Measurements from ENCODE around the gene PLTP. TPM values are rescaled to one million over a fixed set of nuclear protein-coding genes. Genes with fewer than 3 reads are reported as not detected.
A peak's percentile ranks its signal among the peaks of the same experiment; 100 is the strongest.

Gene PLTP
- total RNA-seq, 2 donors from 2014 or later = 53.6 to 221 TPM

DNA sequence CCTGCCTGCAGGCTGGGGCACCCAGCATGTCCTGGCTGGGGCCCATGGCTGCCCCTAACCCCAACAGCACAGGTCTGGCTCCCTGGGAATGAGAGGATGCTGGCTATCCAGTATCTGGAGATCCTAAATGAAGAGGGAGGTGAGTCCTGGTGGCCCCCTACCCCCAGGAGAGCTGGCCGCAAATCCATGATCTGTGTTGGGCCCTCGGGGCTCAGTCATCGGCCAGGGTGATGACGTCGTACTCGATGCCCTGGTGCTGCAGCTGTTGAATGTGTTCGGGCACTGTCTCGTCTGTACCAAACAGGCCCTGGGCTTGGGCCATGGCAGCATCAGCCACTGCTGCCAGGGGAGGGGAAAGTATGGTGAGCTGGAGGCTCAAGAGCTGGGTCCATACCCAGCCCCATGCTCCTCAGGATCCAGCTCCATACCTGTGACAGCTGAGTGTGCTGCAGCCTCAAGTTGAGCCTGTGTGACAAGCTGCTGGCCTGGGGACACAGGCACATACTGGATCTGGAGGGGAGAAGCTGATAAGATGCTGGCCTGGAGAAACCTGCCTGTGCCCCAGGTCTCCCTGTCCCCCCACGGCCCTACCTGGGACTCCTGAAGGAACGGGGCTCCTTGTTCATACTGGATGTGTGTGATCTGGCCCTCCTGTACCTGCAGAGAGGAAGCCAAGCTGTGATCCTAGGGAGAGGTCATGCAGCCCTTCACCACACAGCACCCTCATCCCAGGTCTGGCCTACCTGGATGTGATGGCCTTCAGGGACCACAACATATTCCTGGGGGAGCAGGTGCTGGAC, 37.0 kb upstream of the PLTP start:
- Histone ChIP-seq H3K27me3 (no peaks in the 10 kb centered on the region), H3K36me3 (peaks cover 98% of the 10 kb centered on the region), H3K27ac (no peak overlapping the region), H3K9me3 (no peaks in the 10 kb centered on the region), H3K4me3 (no peak overlapping the region), H3K4me1 (peaks cover 0 to 10% of the 10 kb centered on the region in 2 donors)
- DNase-seq (ENCODE audit: low spot score) = no peak
- TF ChIP-seq, protein P1, sequence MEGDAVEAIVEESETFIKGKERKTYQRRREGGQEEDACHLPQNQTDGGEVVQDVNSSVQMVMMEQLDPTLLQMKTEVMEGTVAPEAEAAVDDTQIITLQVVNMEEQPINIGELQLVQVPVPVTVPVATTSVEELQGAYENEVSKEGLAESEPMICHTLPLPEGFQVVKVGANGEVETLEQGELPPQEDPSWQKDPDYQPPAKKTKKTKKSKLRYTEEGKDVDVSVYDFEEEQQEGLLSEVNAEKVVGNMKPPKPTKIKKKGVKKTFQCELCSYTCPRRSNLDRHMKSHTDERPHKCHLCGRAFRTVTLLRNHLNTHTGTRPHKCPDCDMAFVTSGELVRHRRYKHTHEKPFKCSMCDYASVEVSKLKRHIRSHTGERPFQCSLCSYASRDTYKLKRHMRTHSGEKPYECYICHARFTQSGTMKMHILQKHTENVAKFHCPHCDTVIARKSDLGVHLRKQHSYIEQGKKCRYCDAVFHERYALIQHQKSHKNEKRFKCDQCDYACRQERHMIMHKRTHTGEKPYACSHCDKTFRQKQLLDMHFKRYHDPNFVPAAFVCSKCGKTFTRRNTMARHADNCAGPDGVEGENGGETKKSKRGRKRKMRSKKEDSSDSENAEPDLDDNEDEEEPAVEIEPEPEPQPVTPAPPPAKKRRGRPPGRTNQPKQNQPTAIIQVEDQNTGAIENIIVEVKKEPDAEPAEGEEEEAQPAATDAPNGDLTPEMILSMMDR (IDR thresholded peaks at IDR 0.05) = no peak

DNA sequence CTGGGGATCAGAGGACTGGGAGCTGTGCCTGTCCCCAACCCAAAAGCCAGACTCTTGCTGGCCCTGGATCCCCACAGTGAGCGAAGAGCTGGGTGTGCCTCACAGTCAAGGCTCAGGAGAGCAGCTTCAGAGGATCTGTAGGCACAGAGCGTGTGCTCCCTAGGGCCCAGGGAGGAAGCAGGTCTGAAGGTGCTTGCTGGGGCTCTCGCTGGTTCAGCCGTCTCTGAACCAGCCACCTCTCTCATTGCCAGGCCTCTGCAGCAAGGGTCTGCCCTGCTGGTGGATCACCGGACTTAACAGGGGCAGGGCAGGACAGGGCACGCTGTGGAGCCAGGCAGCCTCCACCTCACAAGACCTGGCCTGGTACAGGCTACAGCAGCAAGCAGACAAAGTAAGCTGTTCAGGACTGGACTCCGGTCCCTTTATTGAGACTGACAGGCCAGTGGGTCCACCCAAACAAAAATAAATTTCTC, 36.3 kb upstream of the PLTP start:
- no peaks in the 10 kb centered on the region for H3K27me3 ChIP-seq
- H3K27ac ChIP-seq = no peak overlapping the region
- TF ChIP-seq, protein P1 (IDR thresholded peaks at IDR 0.05) = no peak
- H3K36me3 ChIP-seq = peaks cover 99% of the 10 kb centered on the region
- no peak for DNase-seq (ENCODE audit: low spot score)
- H3K9me3 ChIP-seq = no peaks in the 10 kb centered on the region
- no peak overlapping the region for H3K4me3 ChIP-seq
- peaks cover 0 to 10% of the 10 kb centered on the region in 2 donors for H3K4me1 ChIP-seq

DNA sequence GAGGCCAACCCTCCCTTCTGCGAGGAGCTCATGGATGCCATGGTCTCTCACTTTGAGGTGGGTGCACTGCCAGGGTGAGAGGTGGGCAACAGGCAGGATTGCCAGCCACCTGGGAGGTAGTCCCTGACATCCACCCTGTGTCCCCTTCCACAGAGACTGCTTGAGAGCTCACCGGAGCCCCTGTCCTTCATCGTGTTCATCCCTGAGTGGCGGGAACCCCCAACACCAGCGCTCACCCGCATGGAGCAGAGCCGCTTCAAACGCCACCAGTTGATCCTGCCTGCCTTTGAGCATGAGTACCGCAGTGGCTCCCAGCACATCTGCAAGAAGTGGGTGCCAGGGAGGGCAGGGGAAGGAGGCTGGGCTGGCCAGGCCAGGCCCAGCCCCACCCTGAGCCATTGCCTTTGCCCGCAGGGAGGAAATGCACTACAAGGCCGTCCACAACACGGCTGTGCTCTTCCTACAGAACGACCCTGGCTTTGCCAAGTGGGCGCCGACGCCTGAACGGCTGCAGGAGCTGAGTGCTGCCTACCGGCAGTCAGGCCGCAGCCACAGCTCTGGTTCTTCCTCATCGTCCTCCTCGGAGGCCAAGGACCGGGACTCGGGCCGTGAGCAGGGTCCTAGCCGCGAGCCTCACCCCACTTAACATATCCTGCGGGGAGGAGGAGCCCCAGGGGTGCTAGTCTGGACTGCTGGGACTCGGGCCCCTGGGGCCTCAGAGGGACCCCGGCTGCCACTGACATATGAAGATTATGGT, 35.3 kb upstream of the PLTP start:
- TF ChIP-seq, protein P1 (IDR thresholded peaks at IDR 0.05) = no peak
- Histone ChIP-seq H3K36me3 (peaks cover 99% of the 10 kb centered on the region), H3K4me1 (peaks cover 0 to 10% of the 10 kb centered on the region in 2 donors), H3K4me3 (no peak overlapping the region), H3K9me3 (no peaks in the 10 kb centered on the region), H3K27ac (no peak overlapping the region), H3K27me3 (no peaks in the 10 kb centered on the region)
- no peak for DNase-seq (ENCODE audit: low spot score)

DNA sequence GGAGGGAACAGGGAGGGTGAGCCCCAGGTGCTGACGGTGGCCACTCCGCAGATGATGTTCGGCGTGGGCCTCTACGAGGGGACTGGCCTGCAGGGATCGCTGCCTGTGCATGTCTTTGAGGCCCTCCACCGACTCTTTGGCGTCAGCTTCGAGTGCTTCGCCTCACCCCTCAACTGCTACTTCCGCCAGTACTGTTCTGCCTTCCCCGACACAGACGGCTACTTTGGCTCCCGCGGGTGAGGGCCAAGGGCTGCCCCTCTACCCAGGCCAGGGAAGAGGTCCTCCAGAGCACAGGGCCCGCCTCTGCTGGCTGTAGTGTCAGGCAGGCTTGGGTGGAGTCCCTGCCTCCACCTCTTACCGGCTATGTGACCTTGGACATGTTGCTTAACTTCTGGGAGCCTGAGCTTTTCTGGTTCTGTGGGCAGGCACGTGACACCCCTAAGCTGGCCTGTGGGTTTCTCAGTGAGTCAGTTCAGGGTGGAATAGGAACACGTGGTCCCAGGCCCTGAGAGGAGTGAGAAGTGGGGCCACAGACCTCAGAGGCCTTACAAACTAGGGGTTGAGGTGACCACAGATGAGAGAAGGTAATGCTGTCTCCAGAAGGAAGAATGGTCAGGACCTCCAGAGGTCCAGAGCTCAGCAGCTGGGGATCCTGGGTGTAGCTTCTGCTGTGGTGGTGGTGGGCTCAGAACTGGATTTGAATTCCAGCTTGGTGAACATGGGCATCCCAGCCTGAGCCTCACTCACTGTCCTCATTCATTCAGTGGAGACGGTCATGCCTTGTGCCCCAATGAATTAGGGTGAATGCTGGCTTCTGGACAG, 34.4 kb upstream of the PLTP start:
- DNase-seq (ENCODE audit: low spot score) = peak; percentile 85
- Histone ChIP-seq H3K27me3 (no peaks in the 10 kb centered on the region), H3K36me3 (peaks cover 99% of the 10 kb centered on the region), H3K9me3 (no peaks in the 10 kb centered on the region), H3K4me3 (no peak overlapping the region), H3K27ac (peak overlapping the region in 1 of 2 donors; percentile 31), H3K4me1 (peaks cover 0 to 10% of the 10 kb centered on the region in 2 donors)
- TF ChIP-seq, protein P1 (IDR thresholded peaks at IDR 0.05) = no peak

DNA sequence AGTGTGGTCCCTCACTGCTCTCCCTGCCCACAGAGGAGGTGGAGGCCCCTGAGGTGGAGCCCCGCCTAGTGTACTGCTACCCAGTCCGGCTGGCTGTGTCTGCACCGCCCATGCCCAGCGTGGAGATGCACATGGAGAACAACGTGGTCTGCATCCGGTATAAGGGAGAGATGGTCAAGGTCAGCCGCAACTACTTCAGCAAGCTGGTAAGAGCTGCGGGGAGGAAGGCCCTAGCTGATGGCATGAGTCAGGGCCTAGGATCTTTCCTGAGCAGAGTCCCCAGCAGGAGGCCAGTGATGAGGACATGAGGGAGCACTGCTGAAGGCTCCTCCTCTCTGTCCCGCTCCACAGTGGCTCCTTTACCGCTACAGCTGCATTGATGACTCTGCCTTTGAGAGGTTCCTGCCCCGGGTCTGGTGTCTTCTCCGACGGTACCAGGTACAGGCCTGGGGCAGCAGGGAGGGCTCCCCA, 33.8 kb upstream of the PLTP start:
- DNase-seq (ENCODE audit: low spot score) = no peak
- no peaks in the 10 kb centered on the region for H3K9me3 ChIP-seq
- H3K36me3 ChIP-seq = peaks cover 99% of the 10 kb centered on the region
- H3K4me1 ChIP-seq = peaks cover 0 to 10% of the 10 kb centered on the region in 2 donors
- TF ChIP-seq, protein P1 (IDR thresholded peaks at IDR 0.05) = no peak
- H3K27ac ChIP-seq = peak overlapping the region in 1 of 2 donors; percentile 31
- no peak overlapping the region for H3K4me3 ChIP-seq
- H3K27me3 ChIP-seq = no peaks in the 10 kb centered on the region
